Femur (tissue), 1 donor: ENCODE results near the gene RSU1.
"Not testable (repeated sequence)": the region's sequence is repeated elsewhere in the genome, so short reads cannot be mapped to it uniquely, and the experiment has no call there.

ENCODE experiments used
- DNase-seq: peaks from one replicate; pipeline ENCODE4 v3.0.0-alpha.2; 2017

Gene RSU1

GRCh38 chr10:16777473-16778370 lies 39.5 kb downstream of the RSU1 start:
- DNase-seq = no peak

GRCh38 chr10:16776896-16777295 lies 40.3 kb downstream of the RSU1 start:
- no peak for DNase-seq

- no peak for DNase-seq
Observed at GRCh38 chr10:16773334-16773733, 43.9 kb downstream of the RSU1 start.

GRCh38 chr10:16770670-16771069 lies 46.6 kb downstream of the RSU1 start:
- no peak for DNase-seq

- DNase-seq = no peak
Observed at GRCh38 chr10:16770141-16770540, 47.1 kb downstream of the RSU1 start.

- no peak for DNase-seq
Observed at GRCh38 chr10:16769331-16769730, 47.9 kb downstream of the RSU1 start.

GRCh38 chr10:16768702-16769101 lies 48.5 kb downstream of the RSU1 start:
- DNase-seq = no peak

- no peak for DNase-seq
Observed at GRCh38 chr10:16765509-16766375, 51.5 kb downstream of the RSU1 start.

GRCh38 chr10:16761300-16761699 lies 55.9 kb downstream of the RSU1 start:
- no peak for DNase-seq

- no peak for DNase-seq
Observed at GRCh38 chr10:16756561-16757221, 60.5 kb downstream of the RSU1 start.

GRCh38 chr10:16754765-16755164 lies 62.5 kb downstream of the RSU1 start:
- DNase-seq = no peak

- DNase-seq = not testable (repeated sequence)
Observed at GRCh38 chr10:16752849-16753248, 64.4 kb downstream of the RSU1 start.

- no peak for DNase-seq
Observed at GRCh38 chr10:16752099-16752498, 65.1 kb downstream of the RSU1 start.

GRCh38 chr10:16751244-16751643 lies 66.0 kb downstream of the RSU1 start:
- DNase-seq = no peak

- no peak for DNase-seq
Observed at GRCh38 chr10:16750461-16750860, 66.8 kb downstream of the RSU1 start.

GRCh38 chr10:16748749-16749148 lies 68.5 kb downstream of the RSU1 start:
- no peak for DNase-seq

GRCh38 chr10:16746856-16747255 lies 70.4 kb downstream of the RSU1 start:
- no peak for DNase-seq

- no peak for DNase-seq
Observed at GRCh38 chr10:16745061-16745460, 72.2 kb downstream of the RSU1 start.

GRCh38 chr10:16742165-16742960 lies 74.9 kb downstream of the RSU1 start:
- DNase-seq = no peak

GRCh38 chr10:16741540-16741939 lies 75.7 kb downstream of the RSU1 start:
- DNase-seq = no peak

GRCh38 chr10:16737420-16737819 lies 79.8 kb downstream of the RSU1 start:
- DNase-seq = no peak

- no peak for DNase-seq
Observed at GRCh38 chr10:16735671-16736070, 81.6 kb downstream of the RSU1 start.
